Thyroid gland (tissue), 4 donors: ENCODE results near the gene ZNF160. TPM values are rescaled to one million over a fixed set of nuclear protein-coding genes. Genes with fewer than 3 reads are reported as not detected.
"Not testable (repeated sequence)": the region's sequence is repeated elsewhere in the genome, so short reads cannot be mapped to it uniquely, and the experiment has no call there.

Experiments used
- DNase-seq, 2 donors: peaks; one replicate each; pipeline ENCODE4 v3.0.0-alpha.2; 2019
- H3K27ac ChIP-seq, 3 donors: fragments of 200-600 bp; sonication (generic); 1 replicate in 2 of 3; 2 replicates in 1 of 3; pipeline ENCODE4 v1.5.1; 2016 to 2019; ENCODE audit warnings: mild to moderate bottlenecking in 1 of 3, moderate library complexity in 1 of 3
- H3K27me3 ChIP-seq: fragments of 200-600 bp; sonication (generic); one replicate; pipeline ENCODE4 v1.5.1; 2019
- H3K36me3 ChIP-seq, 2 donors: fragments of 200-600 bp; sonication (generic); one replicate each; pipeline ENCODE4 v1.5.1; 2016 to 2019
- H3K4me1 ChIP-seq, 2 donors: fragments of 200-600 bp; sonication (generic); one replicate each; pipeline ENCODE4 v1.5.1; 2017 to 2019
- H3K4me3 ChIP-seq, 3 donors: fragments of 200-600 bp; sonication (generic); replicated peaks in 1 of 3; 1 replicate in 2 of 3; 2 replicates in 1 of 3; pipeline ENCODE4 v1.5.1; 2016; ENCODE audit warnings: mild to moderate bottlenecking in 1 of 3
- H3K9me3 ChIP-seq: fragments of 200-600 bp; sonication (generic); one replicate; pipeline ENCODE4 v1.5.1; 2017
- POLR2A ChIP-seq, 2 donors: fragments of 450-650 bp; IDR thresholded peaks; one replicate each; pipeline ENCODE4 v1.6.1; 2017; ENCODE audit warnings: antibody characterized with exemption in 2 of 2, mild to moderate bottlenecking in 2 of 2, moderate library complexity in 1 of 2
- WGBS, 2 donors: methylation state at CpG; one replicate each; pipeline ENCODE4 v1.1.5; 2017; 5-methylcytosine and 5-hydroxymethylcytosine counted together
- intact Hi-C: fragments of 100-400 bp; cut with DNase I; formaldehyde crosslinking; loops from one replicate; pipeline ENCODE4 v1.15.1; 2023
- total RNA-seq, 4 donors: library from RNA; depleted of rRNA; stranded (reverse); fragments of >200 nt; gene quantifications; one replicate each; pipeline ENCODE4 v1.2.3, GENCODE V29; 2016
- TF ChIP-seq, protein P1 (sequence below), 6 experiments: fragments of 200-600 bp in 3 of 6; fragments of 450-650 bp in 3 of 6; sonication (generic) in 3 of 6; IDR thresholded peaks; one replicate each; pipeline ENCODE4 v1.5.1; 2016 to 2019; ENCODE audit warnings: antibody characterized with exemption in 6 of 6, mild to moderate bottlenecking in 2 of 6, inconsistent platforms in 1 of 6, moderate library complexity in 1 of 6

Gene ZNF160
- total RNA-seq, 4 donors from 2014 or later: 61.0 to 109 (median 81.4) TPM

DNA sequence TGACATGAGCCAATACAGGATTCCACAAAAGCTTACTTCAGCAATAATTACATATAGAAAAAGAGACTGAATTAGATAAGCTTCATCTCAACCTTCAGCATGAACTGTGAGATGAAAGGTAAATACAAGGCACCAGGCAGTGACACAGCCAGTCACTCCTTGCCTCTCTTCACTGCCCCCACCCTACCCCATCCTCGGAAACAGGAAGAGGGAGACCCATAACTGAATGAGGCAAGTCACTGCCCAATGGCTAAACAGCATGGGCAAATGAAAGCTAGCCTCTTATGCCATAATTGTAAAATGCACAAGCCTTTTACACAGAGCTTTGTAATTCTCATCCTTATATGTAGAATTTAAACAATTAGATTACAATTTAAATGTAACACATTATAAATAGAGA lies 1.7 kb downstream of the ZNF160 start:
- Histone ChIP-seq H3K36me3 (no peaks in the 10 kb centered on the region), H3K27ac (no peak overlapping the region), H3K9me3 (no peaks in the 10 kb centered on the region), H3K4me1 (peaks cover 12 to 14% of the 10 kb centered on the region in 2 donors), H3K4me3 (no peak overlapping the region), H3K27me3 (no peaks in the 10 kb centered on the region)
- TF ChIP-seq, protein P1, sequence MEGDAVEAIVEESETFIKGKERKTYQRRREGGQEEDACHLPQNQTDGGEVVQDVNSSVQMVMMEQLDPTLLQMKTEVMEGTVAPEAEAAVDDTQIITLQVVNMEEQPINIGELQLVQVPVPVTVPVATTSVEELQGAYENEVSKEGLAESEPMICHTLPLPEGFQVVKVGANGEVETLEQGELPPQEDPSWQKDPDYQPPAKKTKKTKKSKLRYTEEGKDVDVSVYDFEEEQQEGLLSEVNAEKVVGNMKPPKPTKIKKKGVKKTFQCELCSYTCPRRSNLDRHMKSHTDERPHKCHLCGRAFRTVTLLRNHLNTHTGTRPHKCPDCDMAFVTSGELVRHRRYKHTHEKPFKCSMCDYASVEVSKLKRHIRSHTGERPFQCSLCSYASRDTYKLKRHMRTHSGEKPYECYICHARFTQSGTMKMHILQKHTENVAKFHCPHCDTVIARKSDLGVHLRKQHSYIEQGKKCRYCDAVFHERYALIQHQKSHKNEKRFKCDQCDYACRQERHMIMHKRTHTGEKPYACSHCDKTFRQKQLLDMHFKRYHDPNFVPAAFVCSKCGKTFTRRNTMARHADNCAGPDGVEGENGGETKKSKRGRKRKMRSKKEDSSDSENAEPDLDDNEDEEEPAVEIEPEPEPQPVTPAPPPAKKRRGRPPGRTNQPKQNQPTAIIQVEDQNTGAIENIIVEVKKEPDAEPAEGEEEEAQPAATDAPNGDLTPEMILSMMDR (IDR thresholded peaks at IDR 0.05): no peak
- 21% methylated on average over 1 of the region's 1 CpG for WGBS, 2 donors
- DNase-seq: no peak
- intact Hi-C loops: no loop called here

DNA sequence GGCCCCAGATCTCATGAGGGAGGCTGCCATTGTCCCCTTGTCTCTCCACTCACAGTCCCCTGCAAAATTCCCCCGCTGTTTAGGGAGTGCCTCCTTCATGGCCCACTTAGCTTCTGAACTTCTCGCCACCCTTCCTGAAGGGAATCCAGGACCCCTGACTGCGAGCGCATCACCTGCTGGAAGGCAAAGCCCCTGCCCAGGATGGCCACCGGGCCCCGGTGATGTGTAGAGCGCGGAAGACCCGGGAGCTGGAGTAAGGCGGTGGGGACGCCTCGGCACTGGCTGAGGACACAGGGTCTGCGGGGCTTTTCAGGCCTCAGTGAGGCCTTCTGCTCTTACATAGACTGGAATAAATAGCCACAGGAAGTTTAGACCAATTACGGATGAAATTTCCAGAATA lies 4.7 kb downstream of the ZNF160 start:
- peaks cover 12 to 14% of the 10 kb centered on the region in 2 donors for H3K4me1 ChIP-seq
- DNase-seq, intact Hi-C loops, H3K27me3 ChIP-seq, H3K4me3 ChIP-seq, H3K27ac ChIP-seq, H3K36me3 ChIP-seq, H3K9me3 ChIP-seq: not testable (repeated sequence)
- WGBS, 2 donors: 94% methylated on average over 13 to 14 of the region's 14 CpGs

DNA sequence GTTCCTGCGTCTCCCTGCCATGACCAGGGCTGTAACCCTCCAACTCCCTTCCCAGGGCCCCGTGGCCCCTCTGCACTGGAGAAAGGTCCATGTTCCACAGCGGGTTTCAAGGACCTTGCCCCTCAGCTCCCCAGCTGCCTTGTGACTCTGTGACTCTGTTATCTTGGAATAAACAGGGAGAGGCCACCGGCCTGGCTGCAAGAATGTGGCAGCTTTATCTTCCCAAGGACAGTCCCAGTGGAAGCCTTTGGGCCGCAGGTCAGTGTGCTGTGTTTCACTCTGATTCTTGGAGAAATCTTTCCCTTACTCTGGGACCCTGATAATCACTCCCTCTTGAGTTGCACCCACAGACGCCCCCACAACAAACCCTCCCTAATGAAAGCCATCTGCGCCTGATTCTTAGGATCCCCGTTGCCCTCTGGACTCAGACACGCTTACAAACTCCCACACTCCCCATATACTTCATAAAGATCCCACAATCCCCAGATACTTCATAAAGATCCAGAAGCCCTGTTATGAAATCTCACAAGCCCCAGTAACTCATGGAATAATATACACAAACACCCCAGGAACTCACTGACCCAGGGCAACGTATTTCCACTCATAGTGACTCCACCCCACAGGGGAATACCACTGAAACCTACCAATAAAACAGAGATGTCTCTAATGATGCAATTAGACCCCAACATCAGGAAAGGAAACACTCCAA lies 6.1 kb downstream of the ZNF160 start:
- 90 to 95% methylated on average over 5 of the region's 10 CpGs for WGBS, 2 donors
- intact Hi-C loops, H3K36me3 ChIP-seq: not testable (repeated sequence)

DNA sequence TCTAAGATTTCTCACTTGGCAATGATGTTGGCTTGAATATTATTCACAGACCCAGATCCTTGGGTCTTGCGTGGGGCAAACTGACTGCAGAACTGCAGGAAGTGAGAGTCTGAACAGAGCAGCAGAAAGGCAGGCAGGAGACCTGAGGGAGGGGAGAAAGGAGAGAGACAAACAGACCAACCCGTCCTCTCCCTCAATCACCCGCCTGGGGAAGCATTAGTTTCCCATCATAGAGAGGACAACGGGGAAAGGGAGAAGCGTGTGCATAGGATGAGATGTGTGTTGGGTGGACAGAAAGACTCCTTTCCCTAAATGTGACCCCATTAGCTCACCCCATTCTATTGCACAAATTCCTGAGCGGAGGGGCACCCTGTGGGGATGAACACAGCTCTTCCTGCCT lies 6.6 kb downstream of the ZNF160 start:
- intact Hi-C loops, H3K4me3 ChIP-seq, DNase-seq, H3K9me3 ChIP-seq, H3K27ac ChIP-seq, H3K4me1 ChIP-seq, H3K27me3 ChIP-seq, H3K36me3 ChIP-seq: not testable (repeated sequence)
- WGBS, 2 donors: 65 to 69% methylated on average over 4 of the region's 6 CpGs

More for the DNA sequence above, 6.1 kb downstream of the ZNF160 start:
- not testable (repeated sequence) for H3K27me3 ChIP-seq, H3K27ac ChIP-seq, H3K4me3 ChIP-seq, H3K4me1 ChIP-seq, DNase-seq, H3K9me3 ChIP-seq

GRCh38 chr19:53094754-53095575 lies 8.3 kb downstream of the ZNF160 start:
- Histone ChIP-seq H3K4me3 (no peak overlapping the region), H3K27ac (no peak overlapping the region), H3K9me3 (no peaks in the 10 kb centered on the region), H3K4me1 (no peaks in the 10 kb centered on the region), H3K36me3 (peaks cover 13% of the 10 kb centered on the region in 2 donors), H3K27me3 (no peaks in the 10 kb centered on the region)
- no peak for DNase-seq
- 71 to 76% methylated on average over 29 of the region's 29 CpGs for WGBS, 2 donors
- no peak for TF ChIP-seq POLR2A (IDR thresholded peaks at IDR 0.05)
- intact Hi-C loops: no loop called here

GRCh38 chr19:53092723-53093122 lies 10.5 kb downstream of the ZNF160 start:
- 43 to 51% methylated on average over 1 of the region's 1 CpG for WGBS, 2 donors
- TF ChIP-seq, protein P1 (IDR thresholded peaks at IDR 0.05): no peak
- TF ChIP-seq POLR2A (IDR thresholded peaks at IDR 0.05): no peak
- Histone ChIP-seq H3K4me1 (no peaks in the 10 kb centered on the region), H3K9me3 (no peaks in the 10 kb centered on the region), H3K4me3 (no peak overlapping the region), H3K27me3 (no peaks in the 10 kb centered on the region), H3K27ac (no peak overlapping the region), H3K36me3 (peaks cover 13% of the 10 kb centered on the region in 2 donors)
- no peak for DNase-seq
- intact Hi-C loops: no loop called here
